ENCODE data around the gene PSME2.
A peak's percentile ranks its signal among the peaks of the same experiment; 100 is the strongest.
"Not testable (repeated sequence)": the region's sequence is repeated elsewhere in the genome, so short reads cannot be mapped to it uniquely, and the experiment has no call there.

Gene PSME2

DNA sequence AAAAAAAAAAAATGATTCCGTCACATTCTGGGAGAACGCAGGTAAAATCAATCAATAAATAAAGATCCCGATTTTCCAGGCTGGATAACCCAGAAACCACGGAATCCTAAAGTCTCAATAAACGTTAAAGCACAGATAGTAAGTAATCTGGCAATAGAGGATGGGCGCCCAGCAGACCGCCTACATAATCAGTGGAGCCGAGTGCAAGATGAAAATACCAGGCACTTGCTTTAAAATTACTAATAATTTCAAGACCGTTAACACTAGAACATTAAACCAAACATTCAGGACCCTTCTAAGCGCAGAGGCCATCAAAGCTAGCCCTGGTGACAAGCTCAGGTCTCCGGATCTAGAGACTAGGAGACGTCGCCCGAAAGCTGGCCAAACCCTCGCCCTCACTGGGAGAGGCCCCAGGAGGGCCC is 33.0 kb downstream of the PSME2 start:
- no peak for DNase-seq

- no peak for DNase-seq
Measured at GRCh38 chr14:24110523-24110922, 35.9 kb downstream of the PSME2 start.

DNA sequence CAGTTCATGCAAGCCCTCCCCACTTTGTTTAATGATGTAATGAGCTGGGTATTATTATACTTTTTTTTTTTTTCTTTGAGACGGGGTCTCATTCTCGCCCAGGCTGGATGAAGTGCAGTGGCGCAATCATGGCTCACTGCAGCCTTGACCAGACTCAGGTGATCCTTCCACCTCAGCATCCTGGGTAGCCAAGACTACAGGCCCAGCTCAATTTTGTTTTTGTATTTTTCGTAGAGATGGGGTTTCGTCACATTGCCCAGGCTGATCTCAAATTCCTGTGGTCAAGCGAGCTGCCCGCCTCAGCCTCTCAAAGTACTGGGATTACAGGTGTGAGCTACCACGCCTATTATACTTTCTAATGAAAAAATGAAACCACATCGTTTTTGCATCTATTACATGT is 36.4 kb downstream of the PSME2 start:
- no peak for DNase-seq

DNA sequence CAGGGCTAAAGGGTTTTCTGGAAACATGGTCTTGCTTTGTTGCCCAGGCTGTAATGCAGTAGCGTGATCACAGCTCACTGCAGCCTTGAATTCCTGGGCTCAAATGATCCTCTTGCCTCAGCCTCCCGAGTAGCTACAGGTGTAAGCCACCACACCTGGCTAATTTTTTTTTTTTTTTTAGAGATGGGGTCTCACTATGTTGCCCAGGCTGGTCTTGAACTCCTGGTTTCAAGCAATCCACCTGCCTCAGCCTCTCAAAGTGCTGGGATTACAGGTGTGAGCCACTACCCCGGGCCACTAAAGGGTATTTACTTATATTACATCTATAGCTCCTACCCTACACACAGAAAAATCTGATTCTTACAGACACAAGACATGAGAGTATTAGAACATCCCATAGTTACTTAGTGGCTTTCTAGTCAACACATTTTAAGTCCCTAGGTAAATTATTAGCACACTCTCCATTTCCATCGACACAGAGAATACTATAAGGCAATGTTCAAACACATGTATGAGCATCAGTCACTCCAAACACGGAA is 38.0 kb downstream of the PSME2 start:
- no peak for DNase-seq

DNA sequence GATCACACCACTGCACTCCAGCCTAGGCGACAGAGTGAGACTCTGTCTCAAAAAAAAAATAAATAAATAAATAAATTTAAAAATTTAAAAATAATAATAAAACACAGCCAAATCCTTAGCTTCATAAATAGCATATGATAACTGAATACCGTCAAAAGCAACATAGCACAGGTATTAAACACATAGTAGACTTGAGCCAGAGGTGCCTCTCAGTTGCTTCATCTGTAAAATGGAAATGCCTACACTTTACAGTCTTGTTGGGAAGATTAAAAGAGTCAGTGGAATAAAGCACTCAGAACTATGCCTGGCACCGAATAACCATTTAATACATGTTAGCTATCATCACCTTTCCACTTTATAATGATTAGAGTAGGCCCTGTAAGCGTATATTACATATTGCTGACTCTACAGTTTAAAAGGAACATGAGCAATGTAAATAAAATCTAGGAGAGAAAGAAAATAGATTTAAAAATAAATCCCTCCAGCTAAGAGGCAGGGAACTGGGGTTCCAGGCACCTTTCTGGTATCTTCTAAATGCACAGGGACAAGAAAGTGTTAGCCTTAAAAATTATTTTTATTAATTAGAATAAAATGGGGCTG is 39.6 kb downstream of the PSME2 start:
- DNase-seq: no peak

GRCh38 chr14:24105609-24106239 is 40.7 kb downstream of the PSME2 start:
- DNase-seq: not testable (repeated sequence)

DNA sequence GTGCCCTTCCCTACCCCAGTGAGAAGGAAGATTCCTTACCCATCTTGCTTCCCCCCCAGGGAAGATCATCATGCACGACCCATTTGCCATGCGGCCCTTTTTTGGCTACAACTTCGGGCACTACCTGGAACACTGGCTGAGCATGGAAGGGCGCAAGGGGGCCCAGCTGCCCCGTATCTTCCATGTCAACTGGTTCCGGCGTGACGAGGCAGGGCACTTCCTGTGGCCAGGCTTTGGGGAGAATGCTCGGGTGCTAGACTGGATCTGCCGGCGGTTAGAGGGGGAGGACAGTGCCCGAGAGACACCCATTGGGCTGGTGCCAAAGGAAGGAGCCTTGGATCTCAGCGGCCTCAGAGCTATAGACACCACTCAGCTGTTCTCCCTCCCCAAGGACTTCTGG is 43.0 kb downstream of the PSME2 start:
- no peak for DNase-seq

DNA sequence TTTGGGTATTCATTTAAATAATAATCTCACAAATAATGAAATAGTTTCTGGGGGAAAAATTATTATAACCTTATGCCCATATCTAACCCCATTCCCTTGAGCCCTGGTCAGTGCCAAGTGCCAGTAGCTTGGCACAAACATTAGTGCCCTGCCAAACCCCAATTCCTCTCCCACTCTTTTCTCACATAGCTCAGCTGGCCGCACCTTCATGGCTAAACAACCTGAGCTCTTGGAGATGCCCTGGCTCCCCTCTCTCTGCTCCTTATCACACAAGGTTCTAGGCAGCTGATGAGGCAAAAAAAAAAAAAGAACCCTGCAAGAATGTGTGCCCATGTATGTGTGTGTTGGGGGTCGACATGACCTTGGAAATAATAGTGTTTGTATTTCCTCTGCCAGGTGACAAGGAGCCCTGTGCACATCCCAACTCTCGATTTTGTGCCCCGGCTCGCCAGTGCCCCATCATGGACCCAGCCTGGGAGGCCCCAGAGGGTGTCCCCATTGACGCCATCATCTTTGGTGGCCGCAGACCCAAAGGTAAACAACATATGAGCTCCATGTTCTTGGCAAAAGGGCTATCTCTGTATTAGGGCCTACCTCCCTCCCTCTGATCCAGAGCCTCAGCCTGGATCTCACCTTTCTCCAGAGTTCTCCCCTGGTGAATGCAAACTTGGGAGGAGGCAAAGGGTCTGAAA is 43.9 kb downstream of the PSME2 start:
- DNase-seq: no peak

DNA sequence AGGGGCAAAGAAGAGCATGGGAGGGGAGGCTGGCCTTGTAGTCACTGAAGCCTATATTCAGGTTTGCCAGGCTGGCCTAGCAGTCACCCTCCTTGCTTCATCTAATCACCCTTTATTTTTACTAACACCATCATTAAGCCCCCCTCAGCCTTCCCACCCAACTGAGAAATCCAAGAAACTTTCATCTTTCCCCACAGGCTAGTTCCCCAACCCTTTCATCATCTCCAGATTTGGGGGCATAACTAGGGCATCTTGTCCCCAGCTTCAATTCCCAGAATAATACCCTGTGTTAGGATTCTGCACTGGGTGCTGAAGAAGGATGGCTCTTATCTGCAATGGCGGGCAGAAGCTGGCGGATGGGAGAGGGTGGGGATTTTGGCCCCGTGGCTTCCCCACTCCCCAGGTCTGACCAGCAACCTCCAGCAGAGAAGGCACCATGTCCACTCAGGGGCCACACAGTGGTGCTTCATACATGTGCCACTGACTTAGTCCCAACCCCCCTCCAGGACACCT is 45.4 kb downstream of the PSME2 start:
- DNase-seq: no peak

DNA sequence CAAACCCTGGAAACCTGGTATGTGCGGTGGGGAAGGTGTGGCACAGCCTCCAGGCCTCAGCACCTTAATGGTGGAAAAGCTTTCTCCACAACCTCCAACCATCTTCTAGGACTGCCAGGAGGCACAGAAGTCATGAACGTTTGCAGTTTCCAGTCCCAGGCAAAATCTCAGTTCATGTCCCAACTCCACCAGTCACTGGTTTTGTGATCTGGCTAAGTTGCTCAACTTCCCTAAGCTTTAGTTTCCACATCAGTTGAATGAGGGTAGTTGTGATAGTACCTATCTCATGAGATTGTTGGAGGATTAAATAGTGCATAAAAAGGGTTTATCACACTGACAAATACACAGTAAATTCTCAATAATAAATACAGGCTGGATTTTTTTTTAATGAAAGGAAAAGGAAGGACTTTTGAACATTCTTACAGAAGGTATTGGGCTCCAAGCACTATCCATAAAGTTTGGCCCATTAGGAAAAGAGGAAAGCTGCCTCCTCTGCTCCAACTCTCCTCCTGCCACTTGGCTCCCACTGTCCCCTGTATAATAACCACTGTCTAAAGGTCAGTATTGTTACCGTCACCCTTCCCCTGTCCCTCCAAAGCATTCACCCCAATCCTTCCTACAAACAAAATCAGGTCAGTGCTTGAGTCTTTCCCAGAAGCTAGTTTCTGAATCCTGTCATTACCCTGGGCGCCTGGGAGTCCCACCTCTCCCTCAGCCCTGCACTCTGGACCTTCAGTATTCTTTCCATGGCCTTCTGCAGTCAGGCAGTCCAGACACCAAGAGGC is 46.0 kb downstream of the PSME2 start:
- DNase-seq: no peak

GRCh38 chr14:24098927-24099813 is 47.2 kb downstream of the PSME2 start:
- DNase-seq: no peak

DNA sequence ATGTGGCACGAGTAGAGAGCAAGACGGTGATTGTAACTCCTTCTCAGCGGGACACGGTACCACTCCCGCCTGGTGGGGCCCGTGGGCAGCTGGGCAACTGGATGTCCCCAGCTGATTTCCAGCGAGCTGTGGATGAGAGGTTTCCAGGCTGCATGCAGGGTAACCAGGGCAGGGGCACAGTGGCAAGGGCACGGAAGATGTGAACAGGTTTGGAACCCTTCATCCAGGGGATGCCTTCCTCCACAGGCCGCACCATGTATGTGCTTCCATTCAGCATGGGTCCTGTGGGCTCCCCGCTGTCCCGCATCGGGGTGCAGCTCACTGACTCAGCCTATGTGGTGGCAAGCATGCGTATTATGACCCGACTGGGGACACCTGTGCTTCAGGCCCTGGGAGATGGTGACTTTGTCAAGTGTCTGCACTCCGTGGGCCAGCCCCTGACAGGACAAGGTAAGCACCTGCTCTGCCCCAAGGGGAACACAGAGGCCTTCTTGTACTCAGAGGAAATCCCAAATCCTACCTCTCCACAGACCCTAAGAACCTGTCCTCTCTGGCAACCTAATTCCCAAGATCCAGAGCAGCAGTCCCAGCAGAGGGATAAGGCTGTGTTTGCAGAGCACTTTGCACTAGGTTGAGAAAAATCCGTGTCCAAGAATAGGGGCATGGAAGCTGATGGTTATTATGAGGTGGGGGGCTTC is 48.0 kb downstream of the PSME2 start:
- DNase-seq: no peak

GRCh38 chr14:24096545-24097181 is 49.7 kb downstream of the PSME2 start:
- DNase-seq: no peak

DNA sequence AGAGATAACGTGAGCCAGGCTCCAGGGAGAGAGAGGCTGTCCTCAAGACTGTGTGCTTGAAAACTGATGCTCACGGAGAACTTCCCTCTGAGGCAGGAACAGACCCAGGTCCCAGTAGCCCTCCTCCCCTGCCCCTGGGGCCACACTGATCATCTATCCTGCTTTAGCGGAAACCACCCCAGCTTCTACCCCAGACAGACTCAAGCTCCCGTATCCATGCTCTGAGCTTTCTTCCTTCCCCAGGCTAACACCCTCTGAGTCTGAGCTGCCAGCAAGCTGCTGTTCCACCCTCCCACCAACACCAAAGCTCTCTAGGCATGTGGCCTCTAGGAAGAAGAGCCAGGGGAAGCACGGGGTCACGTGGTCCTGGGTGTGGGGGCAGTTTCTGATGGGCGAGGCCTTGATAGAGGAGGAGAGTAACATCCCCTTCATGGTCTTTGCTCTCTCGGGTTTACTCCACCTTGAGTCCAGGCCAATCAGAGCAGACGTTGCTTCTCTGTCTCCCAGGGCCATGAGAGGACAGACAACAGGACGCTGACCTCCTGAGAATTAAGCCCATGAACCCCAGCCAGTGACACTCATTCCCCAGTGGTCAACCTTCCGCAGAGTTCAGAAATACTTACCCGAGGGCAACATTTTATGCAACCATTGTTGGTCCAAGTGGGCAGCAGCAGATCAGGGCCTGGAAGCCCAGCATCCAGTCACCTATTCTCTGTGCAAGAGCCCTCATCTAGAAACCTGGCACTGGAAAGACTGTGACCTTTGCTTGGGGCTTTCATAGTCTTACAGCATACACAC is 50.9 kb downstream of the PSME2 start:
- peak; percentile 72 for DNase-seq

GRCh38 chr14:24094841-24095270 is 51.6 kb downstream of the PSME2 start:
- peak; percentile 10 for DNase-seq

GRCh38 chr14:24093901-24094840 is 52.2 kb downstream of the PSME2 start, which contains the start of gene PCK2:
Gene PCK2 (plus strand): TSS chr14:24094311. CDS start chr14:24094406, 95 bp downstream.
- peak; percentile 99 for DNase-seq

Data from fibroblast of skin of abdomen (primary cell).